GM12801 (cell line): Measurements from ENCODE around the gene BCR.

ENCODE experiments used
- CTCF ChIP-seq: IDR thresholded peaks from one replicate; pipeline ENCODE4 v1.5.1; 2011; ENCODE audit warnings: control low read depth; ENCODE audit not compliant: insufficient read length; ENCODE audit errors: extremely low read depth

The BCR gene

GRCh38 chr22:23180301-23180892 is at the start of gene BCR:
Gene BCR (plus strand): TSS chr22:23180509. CDS start chr22:23180961, 452 bp downstream.
- TF ChIP-seq CTCF: no peak

GRCh38 chr22:23130697-23131096 is 49.6 kb upstream of the BCR start:
- no peak for TF ChIP-seq CTCF

- TF ChIP-seq CTCF: no peak
These were observed 48.4 kb upstream of the BCR start for GRCh38 chr22:23131931-23132330.

- no peak for TF ChIP-seq CTCF
These were observed 47.8 kb upstream of the BCR start for GRCh38 chr22:23132376-23133091.

DNA sequence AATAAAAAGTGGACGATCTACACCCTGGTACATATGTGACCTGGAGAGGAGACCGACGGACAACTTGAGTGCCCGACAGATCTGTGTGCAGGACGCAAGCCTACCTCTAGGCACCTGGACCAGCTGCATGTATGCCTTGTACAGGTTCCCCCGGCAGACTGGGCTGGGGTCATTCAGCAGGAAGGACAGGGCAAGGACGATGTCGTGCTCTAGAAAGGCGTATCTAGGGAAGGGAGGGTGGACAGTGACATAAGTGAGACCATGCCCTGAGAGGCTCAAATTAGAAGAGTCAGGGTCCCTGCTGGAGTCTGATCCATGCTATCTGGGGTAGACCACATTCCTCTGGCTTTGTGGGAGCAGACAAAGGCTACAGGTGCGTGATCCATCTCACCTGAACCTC is 46.4 kb upstream of the BCR start:
- no peak for TF ChIP-seq CTCF

GRCh38 chr22:23137468-23137867 is 42.8 kb upstream of the BCR start:
- no peak for TF ChIP-seq CTCF

DNA sequence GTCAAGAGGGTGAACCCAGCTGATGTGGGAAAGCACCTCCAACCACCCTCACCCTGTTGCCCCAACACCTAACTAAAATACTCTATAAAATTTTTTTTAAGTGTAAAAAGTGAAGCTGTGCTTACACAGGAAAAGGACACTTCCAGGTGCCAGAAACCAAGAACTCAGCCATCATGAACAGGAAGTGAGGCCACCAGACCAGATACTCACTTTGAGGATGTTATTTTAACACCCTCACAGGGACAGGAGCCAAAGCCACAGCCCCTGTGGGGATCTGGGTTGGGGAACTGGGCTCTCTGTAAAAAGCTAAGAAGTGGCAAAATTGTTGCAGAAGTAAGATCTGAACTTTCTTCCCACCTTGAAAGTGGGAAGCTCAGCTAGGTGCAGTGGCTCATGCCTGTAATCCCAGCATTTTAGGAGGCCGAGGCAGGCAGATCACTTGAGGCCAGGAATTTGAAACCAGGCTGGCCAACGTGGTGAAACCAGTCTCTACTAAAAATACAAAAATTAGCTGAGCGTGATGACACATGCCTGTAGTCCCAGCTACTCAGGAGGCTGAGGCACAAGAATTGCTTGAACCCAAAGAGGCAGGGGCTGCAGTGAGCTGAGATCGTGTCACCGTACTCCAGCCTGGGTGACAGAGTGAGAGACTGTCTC is 42.3 kb upstream of the BCR start:
- no peak for TF ChIP-seq CTCF
